Right hindlimb (tissue), 1 donor: ENCODE measurements around the gene KIAA0930.
A peak's percentile ranks its signal among the peaks of the same experiment; 100 is the strongest.

Experiments used
- DNase-seq: peaks from one replicate; pipeline ENCODE4 v3.0.0-alpha.2; 2018

Gene KIAA0930

GRCh38 chr22:45235851-45236342 lies 4.8 kb downstream of the KIAA0930 start:
- DNase-seq: no peak

DNA sequence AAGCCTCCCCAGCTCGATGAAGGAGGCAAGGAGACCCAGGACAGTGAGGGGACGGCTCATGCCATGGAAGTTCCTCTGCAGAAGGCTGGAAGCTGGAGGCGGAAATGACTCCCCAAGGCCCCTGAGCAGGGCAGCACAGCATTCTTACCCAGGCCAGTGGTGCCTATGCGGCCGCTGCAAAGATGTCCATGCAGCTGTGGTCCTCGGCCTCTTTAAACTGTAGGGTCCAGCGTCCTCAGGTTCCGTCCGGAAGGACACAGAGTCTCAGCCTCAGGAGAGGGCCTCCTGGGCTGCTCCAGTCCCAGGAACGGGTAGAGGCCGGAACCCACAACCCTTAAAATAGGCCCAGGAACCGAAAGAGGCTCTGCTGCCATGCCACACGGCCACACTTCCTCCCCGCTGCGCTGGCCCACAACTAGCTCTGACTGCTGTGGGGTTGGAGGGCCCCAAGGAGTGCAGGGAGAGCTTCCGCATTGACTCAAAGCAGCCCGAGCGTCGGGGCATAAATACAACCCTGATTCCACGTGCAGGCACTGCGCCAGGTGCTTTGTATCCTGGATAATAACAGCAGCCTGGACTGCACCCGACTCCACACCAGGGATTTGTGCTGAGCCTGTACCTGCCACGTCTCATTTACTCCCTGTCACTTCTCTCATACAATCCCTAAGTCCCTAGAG lies 5.5 kb downstream of the KIAA0930 start:
- DNase-seq: no peak

DNA sequence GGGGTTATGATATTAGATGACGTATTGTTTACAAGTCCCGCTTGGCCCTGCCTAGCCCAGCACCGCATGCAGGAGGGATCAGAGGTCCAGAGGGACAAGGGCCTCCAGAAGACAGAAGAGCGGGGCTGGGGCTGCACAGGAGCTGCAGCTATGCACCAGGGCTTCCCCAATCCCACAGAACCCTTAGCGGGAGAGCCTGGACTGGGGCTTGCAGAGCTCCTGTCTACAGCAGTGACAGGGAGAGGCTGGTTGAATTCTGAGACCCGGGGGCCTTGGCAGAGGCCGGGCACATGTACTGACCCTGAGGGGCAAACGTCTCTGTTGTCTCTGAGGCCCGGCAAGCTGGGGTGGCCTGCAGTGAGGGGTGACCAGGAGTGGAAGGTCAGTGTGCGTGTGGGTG lies 6.9 kb downstream of the KIAA0930 start:
- DNase-seq: no peak

DNA sequence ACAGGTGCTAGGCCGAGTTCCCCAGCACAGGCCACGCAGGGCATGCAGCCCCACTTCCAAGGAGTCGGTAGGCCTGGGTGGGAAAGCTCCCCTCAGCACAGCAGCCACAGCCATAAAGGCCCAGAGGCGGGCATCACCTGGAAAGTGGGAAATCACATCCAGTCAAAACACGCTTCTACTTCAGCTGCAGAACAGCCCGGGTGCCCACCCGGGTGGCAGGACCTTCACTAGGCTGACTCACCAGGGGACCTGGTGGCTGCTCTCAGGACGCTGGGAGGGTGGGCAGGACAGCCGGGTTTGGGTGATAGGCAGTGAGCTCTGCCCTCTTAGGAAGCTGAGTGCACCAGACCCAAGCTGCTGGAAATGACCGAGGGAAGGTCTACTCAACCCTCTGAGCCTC lies 7.3 kb downstream of the KIAA0930 start:
- no peak for DNase-seq

GRCh38 chr22:45231293-45231692 lies 9.4 kb downstream of the KIAA0930 start:
- no peak for DNase-seq

- DNase-seq: peak; percentile 12
Measured at GRCh38 chr22:45230026-45230721, 10.5 kb downstream of the KIAA0930 start.

DNA sequence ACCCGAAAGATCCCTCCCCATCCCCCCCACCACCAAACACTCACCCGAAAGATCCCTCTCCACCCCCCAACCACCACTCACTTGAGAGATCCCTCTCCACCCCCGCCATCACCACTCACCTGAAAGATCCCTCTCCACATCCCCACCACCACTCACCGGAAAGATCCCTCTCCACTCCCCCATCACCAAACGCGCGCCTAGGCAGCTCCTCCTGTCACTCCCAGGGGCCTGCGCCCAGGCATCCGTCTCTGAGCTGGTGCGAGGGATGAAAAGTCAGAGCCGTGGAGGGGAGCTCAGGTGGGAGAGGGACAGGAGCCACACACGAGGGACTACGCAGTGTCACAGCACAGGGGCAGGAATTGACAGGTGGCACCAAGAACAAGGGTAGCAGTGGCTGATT lies 11.5 kb downstream of the KIAA0930 start:
- DNase-seq: no peak

GRCh38 chr22:45228401-45228754 lies 12.3 kb downstream of the KIAA0930 start:
- peak; percentile 15 for DNase-seq

DNA sequence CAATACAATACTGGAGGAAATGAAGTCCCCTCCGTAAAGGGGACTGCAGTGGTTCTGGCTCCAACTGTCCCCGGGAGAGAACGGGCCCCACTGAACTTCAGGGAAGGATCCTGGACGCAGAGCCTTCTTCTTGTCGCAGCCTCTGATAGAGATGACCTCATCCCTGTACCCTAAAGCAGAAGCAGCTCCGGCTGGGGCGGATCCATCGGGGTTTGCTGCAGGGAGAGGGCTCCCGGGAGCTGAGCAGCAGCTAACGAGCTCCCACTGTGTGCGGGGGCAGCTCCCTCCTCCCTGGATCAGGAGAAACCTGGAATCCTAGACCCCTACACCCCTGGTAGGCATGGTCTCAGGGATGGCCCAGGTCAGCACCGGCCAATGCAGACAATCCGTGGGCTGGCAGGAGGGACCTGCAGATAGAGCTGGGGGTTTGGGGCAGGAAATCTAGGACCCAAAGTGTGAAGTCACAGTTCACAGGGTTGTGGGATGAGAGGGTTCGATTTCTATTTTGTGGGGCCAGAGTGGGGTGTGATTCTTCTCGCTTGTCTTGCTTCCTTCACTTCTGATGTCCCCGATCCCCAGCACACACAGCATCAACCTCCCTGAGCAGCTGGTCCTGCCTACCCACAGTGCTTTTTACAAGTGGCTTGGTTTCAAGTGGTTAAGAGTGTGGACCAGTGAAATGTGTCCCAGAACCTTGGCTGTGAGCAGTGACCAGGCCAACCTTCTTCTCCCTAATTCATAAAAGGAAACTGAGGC lies 12.9 kb downstream of the KIAA0930 start:
- DNase-seq: peak; percentile 11

DNA sequence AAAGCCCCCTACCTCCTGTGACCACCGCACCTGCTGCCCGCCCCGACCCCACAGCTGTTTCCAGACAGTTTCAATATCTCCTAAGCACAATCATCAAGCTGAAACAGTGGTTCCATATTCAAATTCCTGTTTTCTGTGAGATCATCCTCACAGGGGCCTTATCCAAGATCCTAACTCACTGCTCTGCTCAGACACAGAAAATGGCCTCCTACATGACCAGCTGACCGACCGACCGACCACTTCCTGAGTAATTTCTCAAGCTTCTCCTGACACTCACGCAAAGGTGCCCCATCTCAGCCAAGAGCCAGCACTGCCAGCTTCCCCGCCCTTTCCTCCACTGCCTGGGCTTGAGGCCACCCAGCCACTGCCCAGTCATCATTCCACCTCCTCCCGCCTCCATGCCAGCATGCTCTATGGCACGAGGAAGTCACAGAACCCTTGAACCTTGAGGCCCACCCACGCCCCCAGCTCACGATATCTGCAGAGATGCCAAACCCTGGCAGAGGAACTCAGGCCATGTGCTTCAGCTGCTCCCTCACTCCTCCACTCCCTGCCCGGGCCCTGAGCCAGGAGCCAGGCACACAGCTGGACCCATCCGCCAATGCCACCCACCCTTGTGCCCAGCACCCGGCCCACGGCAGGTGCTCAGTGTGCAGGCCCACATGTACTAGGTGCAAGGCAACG lies 14.0 kb downstream of the KIAA0930 start:
- peak; percentile 38 for DNase-seq

- DNase-seq: peak; percentile 36
Measured at GRCh38 chr22:45225732-45226502, 14.8 kb downstream of the KIAA0930 start.

DNA sequence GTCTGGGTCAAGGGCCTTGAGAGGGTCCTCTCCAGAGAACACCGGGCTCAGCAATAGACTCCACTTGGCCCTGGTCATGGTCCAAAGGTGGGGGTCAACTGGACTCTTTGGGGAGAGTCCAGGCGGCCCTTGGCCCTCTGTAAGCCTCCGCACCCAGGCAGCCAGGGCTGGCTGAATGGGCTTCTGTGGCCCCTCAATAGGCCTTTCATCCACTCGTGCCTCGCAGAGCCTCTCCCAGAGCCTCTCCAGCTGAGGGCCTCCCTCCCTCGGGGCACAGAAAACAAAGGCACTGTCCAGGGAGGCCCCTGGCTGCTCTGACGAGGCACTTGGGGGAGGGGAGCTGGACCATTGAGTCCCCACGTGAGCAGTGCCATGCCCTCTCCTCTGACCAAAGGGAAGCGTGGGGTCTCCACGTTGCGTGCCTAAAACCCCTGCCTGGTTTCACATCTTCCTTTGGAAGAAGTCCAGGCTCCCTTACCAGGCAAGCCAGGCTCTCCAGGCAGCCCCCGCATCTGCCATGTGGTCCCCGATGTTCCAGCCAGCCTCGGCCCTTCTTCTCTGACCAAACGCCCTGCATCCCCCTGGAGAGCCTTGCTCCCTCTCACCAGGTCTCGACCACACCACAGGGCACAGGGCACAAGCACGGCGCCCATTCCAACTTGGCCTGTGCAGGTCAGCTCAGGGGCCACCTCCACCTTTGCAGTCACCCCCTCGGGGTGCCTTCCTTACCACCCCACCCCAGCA lies 15.5 kb downstream of the KIAA0930 start:
- DNase-seq: peak; percentile 27

DNA sequence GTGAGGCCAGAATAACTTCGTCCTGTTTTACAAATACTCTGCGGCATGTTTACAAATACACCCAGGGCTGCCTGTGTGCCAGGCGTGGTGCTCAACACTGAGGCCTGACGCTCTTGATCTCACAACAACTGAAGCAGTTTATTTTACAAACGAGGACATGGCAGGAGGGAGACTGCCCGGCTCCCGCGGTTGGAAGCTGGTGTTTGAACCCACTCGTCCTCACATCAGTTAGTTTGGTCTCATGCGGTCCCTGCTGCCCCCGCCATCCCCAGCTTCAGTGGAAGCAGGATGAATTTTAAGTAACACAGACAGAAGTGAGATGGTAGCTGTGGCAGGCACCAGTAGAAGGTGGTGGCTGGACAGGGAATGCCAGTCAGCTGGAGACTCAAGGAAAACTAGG lies 16.4 kb downstream of the KIAA0930 start:
- DNase-seq: no peak

GRCh38 chr22:45223304-45224117 lies 17.2 kb downstream of the KIAA0930 start:
- no peak for DNase-seq

DNA sequence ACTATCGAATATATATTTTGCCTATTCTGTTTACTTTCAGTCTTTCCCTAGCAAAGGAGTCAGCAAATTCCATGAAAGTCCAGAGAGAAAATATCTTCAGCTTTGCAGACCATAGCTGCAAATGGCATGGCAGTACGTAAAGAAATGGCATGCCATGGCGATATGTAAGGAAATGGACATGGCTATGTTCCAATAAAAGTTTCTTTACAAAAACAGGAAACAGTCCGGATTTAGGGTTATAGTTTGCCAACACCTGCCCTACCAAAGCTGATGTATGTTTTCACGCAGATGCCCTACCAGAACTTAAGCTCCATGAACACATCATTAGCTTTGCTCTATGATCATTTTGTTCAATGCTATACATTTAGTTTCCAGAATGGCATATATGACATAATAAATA lies 19.5 kb downstream of the KIAA0930 start:
- no peak for DNase-seq

GRCh38 chr22:45218976-45219375 lies 21.7 kb downstream of the KIAA0930 start:
- DNase-seq: no peak

DNA sequence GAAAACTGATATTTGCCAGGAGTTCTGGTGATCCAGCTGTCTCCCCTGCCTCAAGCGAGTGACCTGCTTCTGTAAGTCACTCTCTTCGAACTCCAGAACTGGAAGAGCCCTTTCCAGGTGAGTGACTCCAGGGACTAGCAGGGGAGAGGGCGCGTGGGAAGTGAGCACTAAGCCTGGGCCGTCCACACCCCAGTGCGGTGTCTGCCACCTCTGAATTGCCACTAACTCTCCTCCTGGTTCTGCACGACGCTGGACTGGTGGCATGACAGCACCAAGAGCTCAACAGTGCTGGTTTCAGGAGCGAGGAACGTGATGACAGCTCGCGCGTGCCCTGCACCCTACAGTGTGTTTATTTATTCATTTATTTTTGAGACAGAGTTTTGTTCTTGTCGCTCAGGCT lies 22.9 kb downstream of the KIAA0930 start:
- no peak for DNase-seq

DNA sequence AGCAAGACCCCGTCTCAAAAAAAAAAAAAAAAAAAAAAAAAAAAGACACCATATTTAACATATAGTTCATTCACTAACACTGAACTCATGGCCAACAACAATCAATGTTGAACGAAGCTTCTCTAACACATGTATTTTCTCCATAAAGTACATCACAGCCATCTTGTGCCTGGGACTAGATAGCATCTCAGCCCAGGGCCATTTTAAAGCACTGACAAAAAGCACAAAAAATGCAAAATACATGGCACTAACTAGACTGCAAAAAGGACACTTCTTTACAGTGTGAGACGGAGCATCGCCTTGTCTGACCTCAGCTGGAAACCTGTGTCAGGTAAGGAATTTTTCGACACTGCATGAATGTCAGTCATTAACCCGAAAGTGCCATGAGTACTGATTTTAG lies 23.3 kb downstream of the KIAA0930 start:
- no peak for DNase-seq

DNA sequence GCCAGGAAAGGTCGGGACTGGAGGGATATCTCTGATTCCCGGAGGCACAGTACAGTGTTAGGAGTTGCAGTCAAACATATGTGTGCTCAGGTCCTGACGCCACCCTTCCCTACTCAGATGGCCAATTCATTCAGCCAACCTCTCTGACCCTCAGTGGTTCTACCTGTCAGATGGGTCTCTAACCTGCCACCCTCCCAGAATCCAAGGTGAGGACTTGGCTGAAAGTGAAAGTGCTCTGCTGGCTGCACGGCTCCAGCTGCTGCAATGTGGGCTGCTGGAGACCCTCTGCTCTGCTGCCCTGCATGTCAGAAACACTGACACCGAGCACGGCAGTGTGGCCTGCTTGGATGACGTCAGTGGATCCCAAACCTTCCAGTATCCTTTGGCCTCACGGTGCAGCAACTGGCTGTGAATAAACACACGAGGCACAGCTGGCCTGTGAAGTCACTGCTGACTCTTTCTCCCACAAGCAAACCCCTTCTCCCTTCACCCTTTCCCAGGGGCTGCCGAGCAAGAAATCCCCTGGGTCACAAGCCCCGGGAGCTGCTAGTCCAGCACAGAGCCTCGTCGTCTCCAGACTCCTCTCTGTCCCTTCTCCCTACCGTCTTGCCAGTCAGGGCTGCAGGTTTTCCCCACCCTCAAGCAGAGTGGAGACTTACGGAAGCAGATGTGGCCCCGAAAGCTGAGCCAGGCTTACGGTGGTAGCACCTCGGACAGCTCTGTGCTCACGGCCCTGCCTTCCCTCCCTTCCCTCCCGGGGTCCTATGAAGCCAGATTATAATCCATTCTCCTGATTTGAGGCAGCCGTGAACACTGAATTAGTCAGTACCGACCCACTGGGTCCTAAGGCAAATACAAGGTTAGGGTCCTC lies 24.3 kb downstream of the KIAA0930 start:
- DNase-seq: no peak
